ENCODE results near the gene PHF10.

The PHF10 gene

DNA sequence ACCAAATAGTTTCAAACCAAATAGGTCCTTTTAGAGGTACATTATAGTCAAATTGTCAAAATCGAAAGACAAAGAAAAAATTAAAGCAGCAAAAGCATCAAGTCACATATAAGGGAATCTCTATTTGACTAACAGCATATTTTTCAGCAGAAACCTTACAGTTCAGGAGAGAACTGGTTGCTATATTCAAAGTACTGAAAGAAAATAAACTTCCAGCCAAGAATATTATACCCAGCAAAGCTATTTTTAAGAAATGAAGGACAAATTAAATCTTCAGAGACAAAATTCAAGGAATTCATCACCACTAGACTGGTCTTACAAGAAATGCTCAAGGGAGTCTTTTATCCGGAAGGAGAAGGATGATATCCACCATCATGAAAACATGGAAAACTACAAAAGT, 38.4 kb downstream of the PHF10 start:
- TF ChIP-seq POLR2AphosphoS5 (IDR thresholded peaks at IDR 0.05; ENCODE audit: low read depth, low read length) (no peak), REST (IDR thresholded peaks at IDR 0.05; ENCODE audit: insufficient read depth in 1 of 2, low read depth in 2 of 2, low read length in 2 of 2) (no peak), FOXP2 (optimal IDR thresholded peaks at IDR 0.05; ENCODE audit: borderline replicate concordance, extremely low read depth, extremely low read length, insufficient read depth) (no peak), TAF1 (IDR thresholded peaks at IDR 0.05; ENCODE audit: borderline replicate concordance, insufficient read depth, low read length) (no peak), SIN3A (IDR thresholded peaks at IDR 0.05; ENCODE audit: borderline replicate concordance, insufficient read depth, low read length) (no peak)

DNA sequence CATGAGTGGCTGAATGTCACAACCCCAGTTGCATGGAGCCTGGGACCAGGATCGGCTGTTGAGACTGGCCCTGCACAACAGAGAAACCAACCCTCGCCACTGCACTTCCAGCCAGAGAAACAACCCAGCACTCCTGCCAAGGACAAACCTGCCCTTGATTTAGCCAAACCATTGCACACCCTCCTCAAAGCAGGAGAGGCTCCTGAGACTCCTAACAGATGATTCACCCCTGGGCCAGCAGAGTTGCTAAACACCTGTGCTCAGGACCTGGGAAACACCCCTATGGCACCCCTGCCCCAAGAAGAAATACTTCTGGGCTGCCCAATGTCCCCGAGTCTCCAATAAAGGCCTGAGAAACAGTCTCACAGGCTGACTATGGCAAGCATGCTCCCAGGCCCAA, 40.2 kb downstream of the PHF10 start:
- TF ChIP-seq TAF1 (IDR thresholded peaks at IDR 0.05; ENCODE audit: borderline replicate concordance, insufficient read depth, low read length), result no peak

- TF ChIP-seq SIN3A (IDR thresholded peaks at IDR 0.05; ENCODE audit: borderline replicate concordance, insufficient read depth, low read length), result no peak
Measured at GRCh38 chr6:169678342-169678741, 46.0 kb downstream of the PHF10 start.

GRCh38 chr6:169677096-169677495, 47.2 kb downstream of the PHF10 start:
- TF ChIP-seq SIN3A (IDR thresholded peaks at IDR 0.05; ENCODE audit: borderline replicate concordance, insufficient read depth, low read length), result no peak

DNA sequence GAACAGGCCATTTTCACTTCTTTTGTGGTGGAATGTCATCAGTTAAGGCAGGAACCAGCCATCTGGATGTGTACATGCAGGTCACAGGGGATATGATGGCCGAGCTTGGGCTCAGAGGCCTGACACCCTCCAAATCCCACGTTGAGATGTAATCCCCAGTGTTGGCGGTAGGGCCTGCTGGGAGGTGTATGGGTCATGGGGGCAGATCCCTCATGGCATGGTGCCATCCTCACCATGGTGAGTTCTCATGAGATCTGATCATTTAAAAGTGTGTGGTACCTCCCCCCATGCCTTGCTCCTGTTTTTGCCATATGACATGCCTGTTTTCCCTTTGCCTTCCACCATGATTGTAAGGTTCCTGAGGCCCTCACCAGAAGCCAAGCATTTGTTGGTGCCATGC, 49.3 kb downstream of the PHF10 start:
- TF ChIP-seq TAF1 (IDR thresholded peaks at IDR 0.05; ENCODE audit: borderline replicate concordance, insufficient read depth, low read length), result no peak
- TF ChIP-seq FOXP2 (optimal IDR thresholded peaks at IDR 0.05; ENCODE audit: borderline replicate concordance, extremely low read depth, extremely low read length, insufficient read depth), result no peak
- TF ChIP-seq SIN3A (IDR thresholded peaks at IDR 0.05; ENCODE audit: borderline replicate concordance, insufficient read depth, low read length), result no peak
- no peak for TF ChIP-seq POLR2AphosphoS5 (IDR thresholded peaks at IDR 0.05; ENCODE audit: low read depth, low read length)
- no peak for TF ChIP-seq REST (IDR thresholded peaks at IDR 0.05; ENCODE audit: insufficient read depth in 1 of 2, low read depth in 2 of 2, low read length in 2 of 2)

DNA sequence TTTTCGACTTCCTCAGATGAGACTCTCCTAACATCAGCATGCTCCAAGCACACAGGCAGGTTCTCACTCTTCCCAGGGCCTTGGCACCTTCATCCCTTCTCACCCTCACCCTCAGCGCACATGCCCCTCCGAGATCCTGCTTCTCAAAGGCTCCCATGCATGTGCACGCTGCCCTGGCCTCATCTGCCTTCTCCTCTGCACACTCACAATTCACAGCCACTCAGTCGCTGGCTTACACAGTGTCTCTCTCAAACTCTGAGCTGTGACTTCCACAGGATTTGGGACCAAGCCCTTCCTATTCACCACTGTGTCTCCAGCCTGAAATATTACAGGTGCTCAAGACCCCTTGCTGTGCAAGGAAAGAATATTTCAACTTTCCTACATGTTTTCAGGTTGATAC, 52.7 kb downstream of the PHF10 start:
- TF ChIP-seq SIN3A (IDR thresholded peaks at IDR 0.05; ENCODE audit: borderline replicate concordance, insufficient read depth, low read length) (no peak), TAF1 (IDR thresholded peaks at IDR 0.05; ENCODE audit: borderline replicate concordance, insufficient read depth, low read length) (no peak), FOXP2 (optimal IDR thresholded peaks at IDR 0.05; ENCODE audit: borderline replicate concordance, extremely low read depth, extremely low read length, insufficient read depth) (no peak), REST (IDR thresholded peaks at IDR 0.05; ENCODE audit: insufficient read depth in 1 of 2, low read depth in 2 of 2, low read length in 2 of 2) (no peak), POLR2AphosphoS5 (IDR thresholded peaks at IDR 0.05; ENCODE audit: low read depth, low read length) (no peak)

GRCh38 chr6:169669889-169670288, 54.4 kb downstream of the PHF10 start:
- TF ChIP-seq SIN3A (IDR thresholded peaks at IDR 0.05; ENCODE audit: borderline replicate concordance, insufficient read depth, low read length) (no peak), POLR2AphosphoS5 (IDR thresholded peaks at IDR 0.05; ENCODE audit: low read depth, low read length) (no peak), TAF1 (IDR thresholded peaks at IDR 0.05; ENCODE audit: borderline replicate concordance, insufficient read depth, low read length) (no peak)
